ENCODE data around the gene COL27A1.

Gene COL27A1

GRCh38 chr9:114276908-114277821 lies 121.8 kb downstream of the COL27A1 start:
- no peaks in the 10 kb centered on the region for H3K9me3 ChIP-seq (ENCODE audit: insufficient read depth, low read length, severe bottlenecking)
- no peak overlapping the region for H3K4me3 ChIP-seq (ENCODE audit: low read depth in 1 of 2, low read length in 2 of 2)
- no peak overlapping the region for H3K4me2 ChIP-seq (ENCODE audit: insufficient read depth, low read length)
- H3K36me3 ChIP-seq (ENCODE audit: insufficient read depth, low read length), result no peaks in the 10 kb centered on the region
- no peak overlapping the region for H2AFZ ChIP-seq (ENCODE audit: low read depth, low read length)
- no peak overlapping the region for H3K27ac ChIP-seq (ENCODE audit: low read length)
- no peaks in the 10 kb centered on the region for H3K4me1 ChIP-seq (ENCODE audit: insufficient read depth, low read length)
- DNase-seq, result no peak
- H3K79me2 ChIP-seq (ENCODE audit: insufficient read depth, low read length), result no peaks in the 10 kb centered on the region
- H3K9ac ChIP-seq (ENCODE audit: low read depth, low read length), result no peak overlapping the region
- no peaks in the 10 kb centered on the region for H3K27me3 ChIP-seq (ENCODE audit: insufficient read depth, low read length, poor library complexity)
- H4K20me1 ChIP-seq (ENCODE audit: insufficient read depth, low read length), result no peaks in the 10 kb centered on the region; the same call in 1 of the 2 replicates
- no peak for TF ChIP-seq EZH2 (IDR thresholded peaks at IDR 0.05; ENCODE audit: borderline replicate concordance, low read depth, low read length, severe bottlenecking)
- TF ChIP-seq CTCF (IDR thresholded peaks at IDR 0.05; ENCODE audit: borderline replicate concordance, extremely low read depth, low read length, poor library complexity, severe bottlenecking), result no peak
- no peak for ATAC-seq (ENCODE audit: insufficient read depth, low read depth)

- H3K9ac ChIP-seq (ENCODE audit: low read depth, low read length), result no peak overlapping the region
- no peaks in the 10 kb centered on the region for H3K36me3 ChIP-seq (ENCODE audit: insufficient read depth, low read length)
- ATAC-seq (ENCODE audit: insufficient read depth, low read depth) (no peak), DNase-seq (no peak)
- no peak for TF ChIP-seq CTCF (IDR thresholded peaks at IDR 0.05; ENCODE audit: borderline replicate concordance, extremely low read depth, low read length, poor library complexity, severe bottlenecking)
- TF ChIP-seq EZH2 (IDR thresholded peaks at IDR 0.05; ENCODE audit: borderline replicate concordance, low read depth, low read length, severe bottlenecking), result no peak
- no peak overlapping the region for H3K27ac ChIP-seq (ENCODE audit: low read length)
- no peaks in the 10 kb centered on the region for H3K4me1 ChIP-seq (ENCODE audit: insufficient read depth, low read length)
- no peaks in the 10 kb centered on the region for H3K9me3 ChIP-seq (ENCODE audit: insufficient read depth, low read length, severe bottlenecking)
- no peaks in the 10 kb centered on the region; the same call in 1 of the 2 replicates for H4K20me1 ChIP-seq (ENCODE audit: insufficient read depth, low read length)
- no peak overlapping the region for H3K4me2 ChIP-seq (ENCODE audit: insufficient read depth, low read length)
- no peaks in the 10 kb centered on the region for H3K79me2 ChIP-seq (ENCODE audit: insufficient read depth, low read length)
- no peaks in the 10 kb centered on the region for H3K27me3 ChIP-seq (ENCODE audit: insufficient read depth, low read length, poor library complexity)
- H2AFZ ChIP-seq (ENCODE audit: low read depth, low read length), result no peak overlapping the region
- no peak overlapping the region for H3K4me3 ChIP-seq (ENCODE audit: low read depth in 1 of 2, low read length in 2 of 2)
Observed at GRCh38 chr9:114278356-114278755, 123.0 kb downstream of the COL27A1 start.

GRCh38 chr9:114278881-114279570 lies 123.7 kb downstream of the COL27A1 start:
- Histone ChIP-seq H3K9me3 (ENCODE audit: insufficient read depth, low read length, severe bottlenecking) (no peaks in the 10 kb centered on the region), H3K4me2 (ENCODE audit: insufficient read depth, low read length) (no peak overlapping the region), H3K79me2 (ENCODE audit: insufficient read depth, low read length) (no peaks in the 10 kb centered on the region), H3K36me3 (ENCODE audit: insufficient read depth, low read length) (no peaks in the 10 kb centered on the region), H4K20me1 (ENCODE audit: insufficient read depth, low read length) (no peaks in the 10 kb centered on the region; the same call in 1 of the 2 replicates), H3K4me3 (ENCODE audit: low read depth in 1 of 2, low read length in 2 of 2) (no peak overlapping the region), H2AFZ (ENCODE audit: low read depth, low read length) (no peak overlapping the region), H3K4me1 (ENCODE audit: insufficient read depth, low read length) (no peaks in the 10 kb centered on the region), H3K9ac (ENCODE audit: low read depth, low read length) (no peak overlapping the region), H3K27me3 (ENCODE audit: insufficient read depth, low read length, poor library complexity) (no peaks in the 10 kb centered on the region), H3K27ac (ENCODE audit: low read length) (no peak overlapping the region)
- ATAC-seq (ENCODE audit: insufficient read depth, low read depth) (no peak), DNase-seq (no peak)
- TF ChIP-seq CTCF (IDR thresholded peaks at IDR 0.05; ENCODE audit: borderline replicate concordance, extremely low read depth, low read length, poor library complexity, severe bottlenecking) (no peak), EZH2 (IDR thresholded peaks at IDR 0.05; ENCODE audit: borderline replicate concordance, low read depth, low read length, severe bottlenecking) (no peak)
